ENCODE measurements around the gene CLDN10. TPM values are rescaled to one million over a fixed set of nuclear protein-coding genes. Genes with fewer than 3 reads are reported as not detected.

Gene CLDN10
- total and polyA plus RNA-seq, 2 donors (not counting 1 experiment from before 2014, with no cell fraction given), result not detected

DNA sequence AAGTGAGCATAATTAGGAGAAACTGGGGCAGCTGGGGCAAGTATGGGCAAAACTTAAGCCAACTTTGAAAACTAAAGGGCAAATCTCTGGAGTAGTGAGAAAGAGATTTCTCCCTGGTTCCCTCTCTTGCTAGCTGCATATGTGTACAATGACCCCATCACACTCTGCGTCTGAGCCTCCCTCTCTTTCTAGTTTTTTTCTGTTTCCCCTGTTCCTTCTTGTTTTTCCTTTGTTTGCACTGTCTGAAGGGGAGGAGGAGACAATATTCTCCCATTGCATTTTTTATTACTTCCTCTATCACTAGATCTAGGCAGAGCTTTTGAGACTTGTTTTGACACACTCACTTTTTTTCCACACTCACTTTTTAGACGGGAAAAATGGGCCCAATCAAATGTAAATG is 11.2 kb upstream of the CLDN10 start:
- ATAC-seq (ENCODE audit: low read depth) (no peak), DNase-seq (no peak)
- Histone ChIP-seq H3K9me3 (ENCODE audit: control extremely low read depth in 1 of 3, control insufficient read depth in 2 of 3, insufficient read depth in 1 of 3, low read length in 2 of 3) (no peaks in the 10 kb centered on the region), H4K20me1 (ENCODE audit: control insufficient read depth, insufficient read depth, low read length, poor library complexity, severe bottlenecking) (no peaks in the 10 kb centered on the region), H3K4me3 (ENCODE audit: control extremely low read depth in 1 of 5, extremely low read depth in 1 of 5, insufficient read depth in 1 of 5, low read depth in 2 of 5, low read length in 4 of 5) (no peak overlapping the region), H3K79me2 (ENCODE audit: control insufficient read depth, insufficient read depth, low read length) (no peaks in the 10 kb centered on the region), H3K4me1 (ENCODE audit: control insufficient read depth in 2 of 2, insufficient read depth in 2 of 2, low read length in 2 of 2) (no peaks in the 10 kb centered on the region), H3K4me2 (replicated peaks; ENCODE audit: low read depth, low read length, poor library complexity, severe bottlenecking) (no peak overlapping the region), H3K27me3 (replicated peaks in 1 of 4; ENCODE audit: control extremely low read depth in 1 of 4, control insufficient read depth in 3 of 4, insufficient read depth in 4 of 4, low read length in 3 of 4) (no peaks in the 10 kb centered on the region), H3K27ac (ENCODE audit: low read length in 2 of 2) (no peak overlapping the region), H3K9ac (ENCODE audit: low read length) (no peak overlapping the region), H3K36me3 (replicated peaks in 1 of 2; ENCODE audit: control extremely low read depth in 1 of 2, control insufficient read depth in 1 of 2, extremely low read depth in 1 of 2, insufficient read depth in 2 of 2, low read length in 1 of 2) (no peaks in the 10 kb centered on the region), H2AFZ (ENCODE audit: insufficient read depth, low read depth, low read length, poor library complexity, severe bottlenecking) (peak overlapping the region; percentile 6)
- no peak overlapping the region for H3K4me3 Mint-ChIP-seq
- no peaks in the 10 kb centered on the region for H3K4me1 Mint-ChIP-seq
- no peak overlapping the region for H3K27ac Mint-ChIP-seq
- no peaks in the 10 kb centered on the region for H3K9me3 Mint-ChIP-seq (ENCODE audit: insufficient read depth)
- WGBS (ENCODE audit: insufficient coverage), result no CpG with 5 or more reads among the region's 2 CpGs
- TF ChIP-seq EZH2 (IDR thresholded peaks at IDR 0.05; ENCODE audit: borderline replicate concordance, insufficient read depth, low read depth, low read length, poor library complexity, severe bottlenecking), result no peak
- TF ChIP-seq, protein P1, sequence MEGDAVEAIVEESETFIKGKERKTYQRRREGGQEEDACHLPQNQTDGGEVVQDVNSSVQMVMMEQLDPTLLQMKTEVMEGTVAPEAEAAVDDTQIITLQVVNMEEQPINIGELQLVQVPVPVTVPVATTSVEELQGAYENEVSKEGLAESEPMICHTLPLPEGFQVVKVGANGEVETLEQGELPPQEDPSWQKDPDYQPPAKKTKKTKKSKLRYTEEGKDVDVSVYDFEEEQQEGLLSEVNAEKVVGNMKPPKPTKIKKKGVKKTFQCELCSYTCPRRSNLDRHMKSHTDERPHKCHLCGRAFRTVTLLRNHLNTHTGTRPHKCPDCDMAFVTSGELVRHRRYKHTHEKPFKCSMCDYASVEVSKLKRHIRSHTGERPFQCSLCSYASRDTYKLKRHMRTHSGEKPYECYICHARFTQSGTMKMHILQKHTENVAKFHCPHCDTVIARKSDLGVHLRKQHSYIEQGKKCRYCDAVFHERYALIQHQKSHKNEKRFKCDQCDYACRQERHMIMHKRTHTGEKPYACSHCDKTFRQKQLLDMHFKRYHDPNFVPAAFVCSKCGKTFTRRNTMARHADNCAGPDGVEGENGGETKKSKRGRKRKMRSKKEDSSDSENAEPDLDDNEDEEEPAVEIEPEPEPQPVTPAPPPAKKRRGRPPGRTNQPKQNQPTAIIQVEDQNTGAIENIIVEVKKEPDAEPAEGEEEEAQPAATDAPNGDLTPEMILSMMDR (IDR thresholded peaks at IDR 0.05), result no peak
- intact Hi-C loops (cut with micrococcal nuclease), result no loop called here
- H3K27me3 Mint-ChIP-seq, result peaks cover 16% of the 10 kb centered on the region
- ChIA-PET POLR2A (no interaction called here), CTCF (interaction anchor here (1.2 kb wide), 1 partner anchor 292 kb away, joined by 4 read pairs; no protein-coding TSS in a partner anchor)

DNA sequence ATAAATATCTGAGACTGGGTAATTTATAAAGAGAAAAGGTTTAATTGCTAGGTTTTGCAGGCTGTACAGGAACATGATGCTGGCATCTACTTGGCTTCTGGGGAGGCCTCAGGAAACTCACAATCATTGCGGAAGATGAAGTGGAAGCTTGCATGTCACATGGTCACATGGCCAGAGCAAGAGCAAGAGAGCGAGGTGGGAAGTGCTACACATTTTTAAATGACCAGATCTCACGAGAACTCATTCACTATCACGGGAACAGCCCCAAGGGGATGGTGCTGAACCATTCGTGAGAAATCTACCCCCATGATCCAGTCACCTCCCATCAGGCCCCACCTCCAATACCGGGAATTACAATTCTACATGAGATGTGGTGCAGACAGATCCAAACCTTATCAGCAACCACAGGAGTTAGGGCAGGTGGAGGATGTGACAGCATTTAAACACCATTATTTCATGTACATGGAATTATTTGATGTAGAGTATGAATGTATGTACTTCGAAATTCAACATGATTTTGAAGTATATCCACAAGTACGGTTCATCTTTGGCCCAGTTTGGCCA is 10.5 kb upstream of the CLDN10 start:
- peaks cover 12% of the 10 kb centered on the region for H3K27me3 Mint-ChIP-seq
- Histone ChIP-seq H3K4me3 (ENCODE audit: control extremely low read depth in 1 of 5, extremely low read depth in 1 of 5, insufficient read depth in 1 of 5, low read depth in 2 of 5, low read length in 4 of 5) (no peak overlapping the region), H3K4me2 (replicated peaks; ENCODE audit: low read depth, low read length, poor library complexity, severe bottlenecking) (no peak overlapping the region), H3K27ac (ENCODE audit: low read length in 2 of 2) (no peak overlapping the region), H3K27me3 (replicated peaks in 1 of 4; ENCODE audit: control extremely low read depth in 1 of 4, control insufficient read depth in 3 of 4, insufficient read depth in 4 of 4, low read length in 3 of 4) (no peaks in the 10 kb centered on the region), H4K20me1 (ENCODE audit: control insufficient read depth, insufficient read depth, low read length, poor library complexity, severe bottlenecking) (no peaks in the 10 kb centered on the region), H2AFZ (ENCODE audit: insufficient read depth, low read depth, low read length, poor library complexity, severe bottlenecking) (no peak overlapping the region), H3K4me1 (ENCODE audit: control insufficient read depth in 2 of 2, insufficient read depth in 2 of 2, low read length in 2 of 2) (no peaks in the 10 kb centered on the region), H3K9me3 (ENCODE audit: control extremely low read depth in 1 of 3, control insufficient read depth in 2 of 3, insufficient read depth in 1 of 3, low read length in 2 of 3) (no peaks in the 10 kb centered on the region), H3K79me2 (ENCODE audit: control insufficient read depth, insufficient read depth, low read length) (no peaks in the 10 kb centered on the region), H3K36me3 (replicated peaks in 1 of 2; ENCODE audit: control extremely low read depth in 1 of 2, control insufficient read depth in 1 of 2, extremely low read depth in 1 of 2, insufficient read depth in 2 of 2, low read length in 1 of 2) (no peaks in the 10 kb centered on the region), H3K9ac (ENCODE audit: low read length) (no peak overlapping the region)
- no peaks in the 10 kb centered on the region for H3K4me1 Mint-ChIP-seq
- ChIA-PET CTCF (no interaction called here), POLR2A (no interaction called here)
- no peak overlapping the region for H3K4me3 Mint-ChIP-seq
- intact Hi-C loops (cut with micrococcal nuclease), result no loop called here
- no peak overlapping the region for H3K27ac Mint-ChIP-seq
- DNase-seq, result no peak
- ATAC-seq (ENCODE audit: low read depth), result no peak
- 96% methylated on average over 4 of the region's 8 CpGs for WGBS (ENCODE audit: insufficient coverage)
- H3K9me3 Mint-ChIP-seq (ENCODE audit: insufficient read depth), result no peaks in the 10 kb centered on the region
- TF ChIP-seq, protein P1 (IDR thresholded peaks at IDR 0.05), result no peak
- TF ChIP-seq EZH2 (IDR thresholded peaks at IDR 0.05; ENCODE audit: borderline replicate concordance, insufficient read depth, low read depth, low read length, poor library complexity, severe bottlenecking), result no peak

Data from B cell (primary cell).